Mesenchymal stem cell (in vitro differentiated cells and primary cell): ENCODE data around the gene ZBTB11. TPM values are rescaled to one million over a fixed set of nuclear protein-coding genes. Genes with fewer than 3 reads are reported as not detected.
"Not testable (repeated sequence)": the region's sequence is repeated elsewhere in the genome, so short reads cannot be mapped to it uniquely, and the experiment has no call there.

Experiments
- DNase-seq: peaks from one replicate; pipeline ENCODE4 v3.0.0-alpha.2; 2013
- H2AFZ ChIP-seq: one replicate; pipeline ENCODE4 v1.6.1; 2013; ENCODE audit warnings: low read depth, mild to moderate bottlenecking, control low read depth, inconsistent platforms, low read length, moderate library complexity
- H2AK5ac ChIP-seq: 2 replicates; pipeline ENCODE4 v1.6.1; 2013; ENCODE audit warnings: low read length, moderate library complexity, mild to moderate bottlenecking, inconsistent platforms; ENCODE audit not compliant: severe bottlenecking
- H2BK120ac ChIP-seq: one replicate; pipeline ENCODE4 v1.6.1; 2013; ENCODE audit warnings: low read depth, mild to moderate bottlenecking, inconsistent platforms, low read length, moderate library complexity
- H2BK12ac ChIP-seq, 2 experiments: one replicate each; pipeline ENCODE4 v1.6.1; 2013; ENCODE audit warnings: inconsistent platforms in 2 of 2, low read length in 2 of 2, mild to moderate bottlenecking in 2 of 2, moderate library complexity in 2 of 2, control low read depth in 1 of 2
- H2BK15ac ChIP-seq: one replicate; pipeline ENCODE4 v1.6.1; 2013; ENCODE audit warnings: mild to moderate bottlenecking, low read depth, inconsistent platforms; ENCODE audit not compliant: poor library complexity, severe bottlenecking
- H2BK5ac ChIP-seq: 2 replicates; pipeline ENCODE4 v1.6.1; 2013; ENCODE audit warnings: low read depth, mild to moderate bottlenecking, low read length, control low read depth, inconsistent platforms; ENCODE audit not compliant: poor library complexity, severe bottlenecking
- H3K14ac ChIP-seq, 2 experiments: one replicate each; pipeline ENCODE4 v1.6.1; 2013; ENCODE audit warnings: inconsistent platforms in 2 of 2, low read length in 2 of 2, control low read depth in 1 of 2, mild to moderate bottlenecking in 1 of 2, moderate library complexity in 1 of 2
- H3K18ac ChIP-seq, 2 experiments: one replicate each; pipeline ENCODE4 v1.6.1; 2013; ENCODE audit warnings: inconsistent platforms in 2 of 2, low read length in 2 of 2, control low read depth in 1 of 2, low read depth in 1 of 2, mild to moderate bottlenecking in 1 of 2
- H3K23ac ChIP-seq, 2 experiments: one replicate each; pipeline ENCODE4 v1.6.1; 2013; ENCODE audit warnings: inconsistent platforms in 2 of 2, low read length in 2 of 2, mild to moderate bottlenecking in 2 of 2, moderate library complexity in 2 of 2, control low read depth in 1 of 2
- H3K27ac ChIP-seq: 2 replicates; pipeline ENCODE4 v1.5.1; 2013; ENCODE audit warnings: mild to moderate bottlenecking, moderate library complexity, low read length, control low read depth, inconsistent platforms; ENCODE audit not compliant: poor library complexity, severe bottlenecking
- H3K27me3 ChIP-seq, 2 experiments: 2 replicates each; pipeline versions ENCODE4 v1.6.1 to v1.7.0; 2013; ENCODE audit warnings: low read length in 2 of 2, mild to moderate bottlenecking in 2 of 2, moderate library complexity in 2 of 2, control low read depth in 1 of 2, inconsistent platforms in 1 of 2; ENCODE audit not compliant: control insufficient read depth in 1 of 2, insufficient read depth in 1 of 2
- H3K36me3 ChIP-seq, 2 experiments: 2 replicates each; pipeline versions ENCODE4 v1.6.1 to v1.7.0; 2013; ENCODE audit warnings: low read length in 2 of 2, control low read depth in 1 of 2, inconsistent platforms in 1 of 2, low read depth in 1 of 2, mild to moderate bottlenecking in 1 of 2; ENCODE audit not compliant: insufficient read depth in 2 of 2, control insufficient read depth in 1 of 2
- H3K4ac ChIP-seq, 2 experiments: one replicate each; pipeline ENCODE4 v1.6.1; 2013; ENCODE audit warnings: inconsistent platforms in 2 of 2, low read length in 2 of 2, mild to moderate bottlenecking in 2 of 2, moderate library complexity in 2 of 2, control low read depth in 1 of 2, low read depth in 1 of 2
- H3K4me1 ChIP-seq: 2 replicates; pipeline ENCODE4 v1.6.1; 2013; ENCODE audit warnings: low read depth, low read length, control low read depth; ENCODE audit not compliant: control insufficient read depth, insufficient read depth
- H3K4me2 ChIP-seq: 2 replicates; pipeline ENCODE4 v1.6.1; 2013; ENCODE audit warnings: low read length, mild to moderate bottlenecking, inconsistent platforms; ENCODE audit not compliant: poor library complexity, severe bottlenecking
- H3K4me3 ChIP-seq, 2 experiments: 2 replicates each; pipeline versions ENCODE4 v1.5.1 to v1.7.0; 2013; ENCODE audit warnings: low read length in 2 of 2, mild to moderate bottlenecking in 2 of 2, control low read depth in 1 of 2, low read depth in 1 of 2; ENCODE audit not compliant: insufficient read depth in 1 of 2
- H3K79me1 ChIP-seq: replicated peaks from 2 replicates; pipeline ENCODE4 v1.6.1; 2013; ENCODE audit warnings: mild to moderate bottlenecking, control low read depth, low read length, inconsistent platforms; ENCODE audit not compliant: poor library complexity, severe bottlenecking
- H3K9ac ChIP-seq: 2 replicates; pipeline ENCODE4 v1.7.0; 2013; ENCODE audit warnings: mild to moderate bottlenecking, low read length, moderate library complexity
- H3K9me3 ChIP-seq: 2 replicates; pipeline ENCODE4 v1.7.0; 2013; ENCODE audit warnings: mild to moderate bottlenecking, low read length; ENCODE audit not compliant: control insufficient read depth
- H4K8ac ChIP-seq: one replicate; pipeline ENCODE4 v1.6.1; 2013; ENCODE audit warnings: inconsistent platforms, mild to moderate bottlenecking, low read length, moderate library complexity
- H4K91ac ChIP-seq: one replicate; pipeline ENCODE4 v1.6.1; 2013; ENCODE audit warnings: mild to moderate bottlenecking, low read length, inconsistent platforms
- WGBS: methylation state at CpG from one replicate; pipeline ENCODE4 v1.1.7; 2013; ENCODE audit warnings: mixed read lengths; 5-methylcytosine and 5-hydroxymethylcytosine counted together
- small RNA-seq: library from polyadenylated mRNA; stranded (forward); fragments of <200 nt; extraction: miRNeasy Mini kit (QIAGEN cat#:217004); gene quantifications from one replicate; pipeline ENCODE3, GENCODE V24; 2013; ENCODE audit warnings: low read depth

ZBTB11 gene

DNA sequence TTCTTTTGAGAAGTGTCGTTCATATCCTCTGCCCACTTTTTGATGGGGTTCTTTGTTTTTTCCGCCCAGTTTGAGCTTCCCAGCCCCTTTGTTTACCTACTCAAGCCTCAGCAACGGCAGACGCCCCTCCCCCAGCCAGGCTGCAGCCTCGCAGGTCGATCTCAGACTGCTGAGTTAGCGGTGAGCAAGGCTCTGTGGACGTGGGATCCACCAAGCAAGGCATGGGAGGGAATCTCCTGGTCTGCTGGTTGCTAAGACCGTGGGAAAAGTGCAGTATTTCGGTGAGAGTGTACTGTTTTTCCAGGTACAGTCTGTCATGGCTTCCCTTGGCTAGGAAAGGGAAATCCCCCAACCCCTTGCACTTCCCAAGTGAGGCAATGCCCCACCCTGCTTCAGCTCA is 71.5 kb downstream of the ZBTB11 start:
- H3K4me2 ChIP-seq, H3K23ac ChIP-seq, H3K18ac ChIP-seq, H2BK15ac ChIP-seq, H4K8ac ChIP-seq, H3K36me3 ChIP-seq, H4K91ac ChIP-seq, H3K14ac ChIP-seq, H3K4me1 ChIP-seq, H2BK12ac ChIP-seq, H3K9me3 ChIP-seq, H3K9ac ChIP-seq, H2BK120ac ChIP-seq, H2AFZ ChIP-seq, DNase-seq, H3K27me3 ChIP-seq, H2BK5ac ChIP-seq, H3K27ac ChIP-seq, H3K4me3 ChIP-seq, H3K79me1 ChIP-seq, H3K4ac ChIP-seq, H2AK5ac ChIP-seq: not testable (repeated sequence)
- WGBS: 69% methylated on average over 9 of the region's 10 CpGs

DNA sequence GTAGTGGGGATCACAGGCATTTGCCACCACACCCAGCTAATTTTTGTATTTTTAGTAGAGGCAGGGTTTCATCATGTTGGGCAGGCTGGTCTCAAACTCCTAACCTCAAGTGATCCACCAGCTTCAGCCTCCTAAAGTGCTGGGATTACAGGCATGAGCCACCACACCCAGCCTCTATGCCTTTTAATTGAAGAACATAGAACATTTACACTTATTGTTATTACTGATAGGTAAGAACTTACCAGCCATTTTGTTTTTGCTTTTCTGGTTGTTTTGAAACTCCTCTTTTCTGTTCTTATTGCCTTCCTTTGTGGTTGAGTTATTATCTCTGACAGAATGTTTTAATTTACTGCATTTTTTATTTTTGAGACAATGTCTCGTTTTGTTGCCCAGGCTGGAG is 73.7 kb downstream of the ZBTB11 start:
- Histone ChIP-seq H2BK12ac (no peak overlapping the region), H3K9me3 (no peaks in the 10 kb centered on the region), H3K4ac (no peak overlapping the region), H4K91ac (no peak overlapping the region), H2BK5ac (no peak overlapping the region), H3K4me3 (no peak overlapping the region), H3K9ac (no peak overlapping the region), H3K79me1 (peaks cover 7% of the 10 kb centered on the region), H3K4me1 (peaks cover 1% of the 10 kb centered on the region), H4K8ac (no peak overlapping the region), H3K18ac (no peak overlapping the region), H2AFZ (no peak overlapping the region), H3K27me3 (no peaks in the 10 kb centered on the region), H3K14ac (no peak overlapping the region), H3K23ac (no peak overlapping the region), H3K36me3 (peaks cover 6 to 16% of the 10 kb centered on the region in 2 experiments), H3K4me2 (no peak overlapping the region), H3K27ac (no peak overlapping the region), H2BK120ac (no peak overlapping the region), H2AK5ac (no peak overlapping the region), H2BK15ac (no peak overlapping the region)
- no peak for DNase-seq
- whole genome bisulfite sequencing: 96% methylated on average over 1 of the region's 1 CpG

DNA sequence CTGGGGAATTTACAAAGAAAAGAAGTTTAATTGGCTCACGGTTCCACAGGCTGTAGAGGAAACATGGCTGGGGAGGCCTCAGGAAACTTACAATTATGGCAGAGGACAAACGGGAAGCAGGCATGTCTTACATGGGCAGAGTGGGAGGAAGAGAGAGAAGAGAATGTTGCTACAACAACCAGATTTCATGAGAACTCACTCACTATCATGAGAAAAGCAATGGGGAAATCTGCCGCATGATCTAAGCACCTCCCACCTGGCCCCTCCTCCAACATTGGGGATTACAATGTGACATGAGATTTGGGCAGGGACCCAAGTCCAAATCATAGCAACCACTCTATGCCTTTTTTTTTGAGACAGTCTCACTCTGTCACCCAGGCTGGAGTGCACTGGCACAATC is 74.2 kb downstream of the ZBTB11 start:
- no peak overlapping the region for H2AFZ ChIP-seq
- no peak overlapping the region for H2BK15ac ChIP-seq
- H3K4me1 ChIP-seq: peaks cover 1% of the 10 kb centered on the region
- H3K4me2 ChIP-seq: no peak overlapping the region
- H3K36me3 ChIP-seq: peaks cover 6 to 21% of the 10 kb centered on the region in 2 experiments
- H3K79me1 ChIP-seq: peaks cover 7% of the 10 kb centered on the region
- H2BK12ac ChIP-seq: no peak overlapping the region
- no peak for DNase-seq
- H3K14ac ChIP-seq: no peak overlapping the region
- H2BK5ac ChIP-seq: no peak overlapping the region
- H3K27ac ChIP-seq: no peak overlapping the region
- 100% methylated on average over 3 of the region's 3 CpGs for WGBS
- no peak overlapping the region for H2BK120ac ChIP-seq
- no peaks in the 10 kb centered on the region for H3K27me3 ChIP-seq
- H4K91ac ChIP-seq: no peak overlapping the region
- H3K18ac ChIP-seq: no peak overlapping the region
- H3K9ac ChIP-seq: no peak overlapping the region
- H3K23ac ChIP-seq: no peak overlapping the region
- H2AK5ac ChIP-seq: no peak overlapping the region
- H3K9me3 ChIP-seq: no peaks in the 10 kb centered on the region
- no peak overlapping the region for H3K4ac ChIP-seq
- H3K4me3 ChIP-seq: no peak overlapping the region
- H4K8ac ChIP-seq: no peak overlapping the region

Small RNA genes within 50 kb of the gene (small RNA-seq; reads per million reads assigned to genes)
- gene RF00019: not detected
- gene RNU6-1256P: not detected
- not detected for gene RNY1P12
